H1 (cell line): Measurements from ENCODE around the gene SAMD4A. TPM values are rescaled to one million over a fixed set of nuclear protein-coding genes. Genes with fewer than 3 reads are reported as not detected.

Source experiments
- CTCF ChIA-PET: fragments of 300-600 bp; sonication (Branson Sonifier 250); formaldehyde crosslinking; loops from one replicate; lab custom pipeline; 2021; ENCODE audit not compliant: partially characterized antibody; lab: Charles Lee
- POLR2A ChIA-PET: fragments of 300-600 bp; sonication (Branson Sonifier 250); formaldehyde crosslinking; loops from one replicate; lab custom pipeline; 2021; ENCODE audit warnings: inconsistent platforms; ENCODE audit not compliant: partially characterized antibody; lab: Charles Lee
- DNase-seq, 2 experiments: peaks; one replicate each; pipeline versions ENCODE4 v3.0.0 to v3.0.0-alpha.2; 2010 to 2022; ENCODE audit warnings: low spot score in 2 of 2, low read depth in 1 of 2, mixed read lengths in 1 of 2
- FAIRE-seq: peaks from 2 replicates; lab custom pipeline; 2011; peaks lifted over from hg19 to GRCh38; lab: Jason Lieb, UNC
- H2AFZ ChIP-seq: 2 replicates; pipeline ENCODE4 v1.8.1; 2012; ENCODE audit warnings: low read length, inconsistent platforms
- H2AK5ac ChIP-seq: 2 replicates; pipeline ENCODE4 v1.6.1; 2013; ENCODE audit warnings: low read depth, low read length
- H2BK120ac ChIP-seq: replicated peaks from 2 replicates; pipeline ENCODE3; 2013; ENCODE audit warnings: low read depth, low read length, inconsistent platforms
- H2BK12ac ChIP-seq: 2 replicates; pipeline ENCODE4 v1.6.1; 2013; ENCODE audit warnings: low read depth, low read length
- H2BK15ac ChIP-seq: 2 replicates; pipeline ENCODE4 v1.6.1; 2013; ENCODE audit warnings: low read length
- H2BK20ac ChIP-seq: 2 replicates; pipeline ENCODE4 v1.6.1; 2013; ENCODE audit warnings: low read length
- H2BK5ac ChIP-seq: 2 replicates; pipeline ENCODE4 v1.6.1; 2013; ENCODE audit warnings: low read depth, low read length
- H3K14ac ChIP-seq: 2 replicates; pipeline ENCODE4 v1.6.1; 2013; ENCODE audit warnings: inconsistent platforms; ENCODE audit not compliant: insufficient read length
- H3K18ac ChIP-seq: 2 replicates; pipeline ENCODE4 v1.6.1; 2013; ENCODE audit warnings: low read length; ENCODE audit errors: extremely low read depth
- H3K23ac ChIP-seq: 2 replicates; pipeline ENCODE4 v1.6.1; 2013; ENCODE audit warnings: inconsistent platforms; ENCODE audit not compliant: insufficient read length
- H3K23me2 ChIP-seq: 2 replicates; pipeline ENCODE4 v1.6.1; 2013; ENCODE audit warnings: low read depth, low read length
- H3K27ac ChIP-seq: 2 replicates; pipeline ENCODE4 v1.6.1; 2011; ENCODE audit warnings: low read depth, low read length, inconsistent platforms
- H3K27me3 ChIP-seq, 4 experiments: replicated peaks in 1 of 4; 1 replicate in 1 of 4; 2 replicates in 3 of 4; pipeline versions ENCODE4 v1.6.1 to v1.8.1; 2011 to 2013; ENCODE audit warnings: low read length in 3 of 4, mild to moderate bottlenecking in 3 of 4, inconsistent platforms in 2 of 4, mixed read lengths in 2 of 4, moderate library complexity in 1 of 4; ENCODE audit not compliant: control insufficient read depth in 3 of 4, insufficient read depth in 3 of 4; ENCODE audit errors: extremely low read depth in 1 of 4
- H3K36me3 ChIP-seq, 4 experiments: 2 replicates each; pipeline versions ENCODE4 v1.6.1 to v1.8.1; 2011 to 2013; ENCODE audit warnings: mild to moderate bottlenecking in 4 of 4, low read length in 3 of 4, moderate library complexity in 2 of 4, control low read depth in 1 of 4, inconsistent platforms in 1 of 4; ENCODE audit not compliant: insufficient read depth in 4 of 4, control insufficient read depth in 2 of 4
- H3K4ac ChIP-seq: replicated peaks from 2 replicates; pipeline ENCODE3; 2013; ENCODE audit warnings: low read length, low read depth, mixed read lengths, inconsistent platforms; ENCODE audit not compliant: insufficient read length
- H3K4me1 ChIP-seq, 4 experiments: replicated peaks in 1 of 4; 1 replicate in 1 of 4; 2 replicates in 3 of 4; pipeline versions ENCODE4 v1.6.1 to v1.8.1; 2011 to 2013; ENCODE audit warnings: low read length in 3 of 4, inconsistent platforms in 2 of 4, mixed read lengths in 1 of 4; ENCODE audit not compliant: insufficient read depth in 4 of 4, control insufficient read depth in 3 of 4
- H3K4me2 ChIP-seq, 2 experiments: 2 replicates each; pipeline versions ENCODE4 v1.6.1 to v1.8.1; 2011 to 2013; ENCODE audit warnings: low read depth in 2 of 2, low read length in 2 of 2, control low read depth in 1 of 2, inconsistent platforms in 1 of 2, mild to moderate bottlenecking in 1 of 2; ENCODE audit not compliant: insufficient read depth in 1 of 2
- H3K4me3 ChIP-seq, 4 experiments: fragments of 200-600, 300-600 bp in 1 of 4; sonication (generic), shearing (Covaris generic), sonication (Bioruptor Twin) in 1 of 4; 2 replicates each; pipeline versions ENCODE4 v1.5.1 to v1.8.1; 2011 to 2016; ENCODE audit warnings: low read length in 4 of 4, low read depth in 3 of 4, control low read depth in 2 of 4, inconsistent platforms in 2 of 4, mild to moderate bottlenecking in 2 of 4, mixed read lengths in 1 of 4, moderate library complexity in 1 of 4; ENCODE audit not compliant: insufficient read depth in 2 of 4; ENCODE audit errors: extremely low read depth in 1 of 4
- H3K56ac ChIP-seq: replicated peaks from 2 replicates; pipeline ENCODE3; 2013; ENCODE audit warnings: low read depth, mild to moderate bottlenecking, mixed read lengths, low read length, inconsistent platforms; ENCODE audit not compliant: insufficient read length
- H3K79me1 ChIP-seq: 2 replicates; pipeline ENCODE4 v1.6.1; 2013; ENCODE audit warnings: low read depth, low read length, control low read depth
- H3K79me2 ChIP-seq, 2 experiments: 2 replicates each; pipeline versions ENCODE4 v1.6.1 to v1.8.1; 2012 to 2013; ENCODE audit warnings: low read length in 2 of 2, mild to moderate bottlenecking in 2 of 2, inconsistent platforms in 1 of 2; ENCODE audit not compliant: insufficient read depth in 2 of 2, control insufficient read depth in 1 of 2
- H3K9ac ChIP-seq, 4 experiments: replicated peaks in 1 of 4; 1 replicate in 1 of 4; 2 replicates in 3 of 4; pipeline versions ENCODE4 v1.6.1 to v1.8.1; 2011 to 2013; ENCODE audit warnings: low read depth in 3 of 4, low read length in 3 of 4, control low read depth in 2 of 4, mild to moderate bottlenecking in 2 of 4, moderate library complexity in 2 of 4, inconsistent platforms in 1 of 4; ENCODE audit errors: extremely low read depth in 1 of 4
- H3K9me3 ChIP-seq, 2 experiments: 2 replicates each; pipeline versions ENCODE4 v1.6.1 to v1.8.1; 2012 to 2013; ENCODE audit warnings: mild to moderate bottlenecking in 2 of 2, moderate library complexity in 2 of 2, control low read depth in 1 of 2, inconsistent platforms in 1 of 2, low read depth in 1 of 2, low read length in 1 of 2, mixed read lengths in 1 of 2; ENCODE audit not compliant: insufficient read depth in 2 of 2
- H4K20me1 ChIP-seq, 2 experiments: replicated peaks in 1 of 2; 2 replicates each; pipeline versions ENCODE3 to v1.8.1; 2011 to 2013; ENCODE audit warnings: inconsistent platforms in 2 of 2, low read length in 2 of 2, mild to moderate bottlenecking in 1 of 2; ENCODE audit not compliant: insufficient read depth in 2 of 2, control insufficient read depth in 1 of 2
- H4K5ac ChIP-seq: 2 replicates; pipeline ENCODE4 v1.6.1; 2013; ENCODE audit warnings: low read length, low read depth, mixed read lengths, inconsistent platforms; ENCODE audit not compliant: insufficient read length
- H4K8ac ChIP-seq: 2 replicates; pipeline ENCODE4 v1.8.0; 2013; ENCODE audit warnings: mild to moderate bottlenecking, moderate library complexity, low read length, inconsistent platforms; ENCODE audit not compliant: insufficient read depth; ENCODE audit errors: extremely low read depth
- H4K91ac ChIP-seq: replicated peaks from 2 replicates; pipeline ENCODE3; 2013; ENCODE audit warnings: low read length, mixed read lengths, inconsistent platforms; ENCODE audit not compliant: insufficient read length
- SRF ChIP-seq: IDR thresholded peaks from 2 replicates; pipeline ENCODE4 v1.6.1; 2011; ENCODE audit warnings: mild to moderate bottlenecking, low read depth, low read length, moderate library complexity
- WGBS, 2 experiments: shearing (Covaris generic) in 1 of 2; methylation state at CpG; one replicate each; pipeline versions ENCODE4 v1.1.6 to v1.1.7; 2013 to 2015; ENCODE audit warnings: low lambda C conversion rate in 2 of 2, mixed read lengths in 2 of 2, inconsistent platforms in 1 of 2, low coverage in 1 of 2, missing lambda C conversion rate in 1 of 2; ENCODE audit not compliant: insufficient replicate concordance in 2 of 2, insufficient coverage in 1 of 2, insufficient read length in 1 of 2; ENCODE audit errors: extremely low coverage in 1 of 2, missing lambda C conversion rate in 1 of 2; 5-methylcytosine and 5-hydroxymethylcytosine counted together
- polyA plus RNA-seq, 7 experiments: library from polyadenylated mRNA; depleted of rRNA in 3 of 7; stranded (reverse) in 5 of 7; unstranded in 2 of 7; fragments of >200 nt in 5 of 7; fragments of 200-250 nt in 2 of 7; gene quantifications; 1 replicate in 5 of 7; 2 replicates in 1 of 7; 4 replicates in 1 of 7; pipeline versions ENCODE4 v1.2.1 to v1.2.3, GENCODE V29; 2011 to 2013; ENCODE audit warnings: missing spikeins in 2 of 7, mixed read lengths in 2 of 7
- total RNA-seq: library from RNA; stranded (reverse); fragmentation: NEBNext Ultra II Directional; extraction: Animal tissue kit (Norgen Biotek cat#: 25700); gene quantifications from 2 replicates; pipeline ENCODE4 v1.2.1, GENCODE V29; 2021
- TF ChIP-seq, protein P1 (sequence below): IDR thresholded peaks from 2 replicates; pipeline ENCODE4 v1.6.1; 2012; ENCODE audit warnings: inconsistent platforms

SAMD4A gene
- total and polyA plus RNA-seq, 2 of the 8 experiments (the other 6 are each of a cell fraction or from before 2014, with no cell fraction given), result 2.4 to 12.3 TPM

DNA sequence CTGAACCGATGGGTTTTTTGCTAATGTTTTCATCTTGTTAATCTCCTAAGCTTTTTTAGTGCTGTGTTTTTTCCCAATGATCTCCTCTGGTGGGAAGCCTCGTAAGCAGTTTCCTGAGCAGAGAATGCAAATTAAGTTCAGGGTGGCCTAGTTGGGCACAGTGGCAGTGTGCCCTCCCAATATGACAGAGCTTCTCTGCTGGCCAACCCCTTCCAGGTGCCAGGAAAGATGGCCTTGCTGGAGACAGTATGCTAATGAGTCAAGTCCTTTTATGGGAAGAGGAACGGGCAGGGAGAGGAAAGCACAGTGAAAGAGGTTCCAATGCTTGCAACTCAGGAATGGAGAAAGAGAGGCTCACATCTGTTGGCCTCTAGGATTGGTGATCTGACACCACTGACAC lies 219.9 kb downstream of the SAMD4A start:
- no peak overlapping the region for H3K4ac ChIP-seq
- no peak overlapping the region for H2BK120ac ChIP-seq
- no peak overlapping the region for H3K27ac ChIP-seq
- no peak overlapping the region for H3K14ac ChIP-seq
- H3K9me3 ChIP-seq, result no peaks in the 10 kb centered on the region
- no peak overlapping the region for H3K4me2 ChIP-seq
- POLR2A ChIA-PET, result no interaction called here
- H2BK12ac ChIP-seq, result no peak overlapping the region
- H3K18ac ChIP-seq, result no peak overlapping the region
- H2AK5ac ChIP-seq, result no peak overlapping the region
- no peaks in the 10 kb centered on the region for H3K27me3 ChIP-seq
- H3K23me2 ChIP-seq, result no peaks in the 10 kb centered on the region; the same call in 1 of the 2 replicates
- H3K9ac ChIP-seq, result no peak overlapping the region
- no peak overlapping the region for H2BK15ac ChIP-seq
- H3K79me1 ChIP-seq, result no peaks in the 10 kb centered on the region
- WGBS, 2 experiments, result 92% methylated on average over 3 of the region's 3 CpGs; no CpG with 5 or more reads in 1 of the 2 experiments
- H3K4me1 ChIP-seq, result peaks cover 0 to 2% (median 0%) of the 10 kb centered on the region in 4 experiments; a peak in 1 of 7 replicates
- no peak overlapping the region for H2BK5ac ChIP-seq
- no peak for FAIRE-seq
- DNase-seq, result no peak
- CTCF ChIA-PET, result interaction anchor here (1.3 to 8.7 kb wide), 3 partner anchors 12 to 229 kb away, joined by 3 to 76 read pairs (median 62); no protein-coding TSS in a partner anchor
- H3K36me3 ChIP-seq, result no peaks in the 10 kb centered on the region
- no peak overlapping the region for H2AFZ ChIP-seq
- H4K91ac ChIP-seq, result no peak overlapping the region
- H3K56ac ChIP-seq, result no peak overlapping the region
- no peak overlapping the region for H4K8ac ChIP-seq
- H3K4me3 ChIP-seq, result no peak overlapping the region
- no peak overlapping the region for H3K23ac ChIP-seq
- no peaks in the 10 kb centered on the region for H3K79me2 ChIP-seq
- H4K20me1 ChIP-seq, result no peaks in the 10 kb centered on the region
- H2BK20ac ChIP-seq, result no peak overlapping the region
- no peak overlapping the region for H4K5ac ChIP-seq
- TF ChIP-seq, protein P1, sequence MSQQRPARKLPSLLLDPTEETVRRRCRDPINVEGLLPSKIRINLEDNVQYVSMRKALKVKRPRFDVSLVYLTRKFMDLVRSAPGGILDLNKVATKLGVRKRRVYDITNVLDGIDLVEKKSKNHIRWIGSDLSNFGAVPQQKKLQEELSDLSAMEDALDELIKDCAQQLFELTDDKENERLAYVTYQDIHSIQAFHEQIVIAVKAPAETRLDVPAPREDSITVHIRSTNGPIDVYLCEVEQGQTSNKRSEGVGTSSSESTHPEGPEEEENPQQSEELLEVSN, result no peak
- peak; percentile 44; the same call in 1 of the 2 replicates for TF ChIP-seq SRF
- TF ChIP-seq, all 59 proteins: peak for 1
